Islet precursor cell (in vitro differentiated cells): ENCODE measurements around the gene SIGLEC1.

ENCODE experiments used
- DNase-seq: peaks from one replicate; pipeline ENCODE4 v3.0.0-alpha.2; 2018

Gene SIGLEC1

GRCh38 chr20:3744037-3744436 is 31.6 kb upstream of the SIGLEC1 start:
- no peak for DNase-seq

GRCh38 chr20:3743251-3743650 is 30.9 kb upstream of the SIGLEC1 start:
- DNase-seq, result no peak

- no peak for DNase-seq
Observed at GRCh38 chr20:3741836-3742458, 29.5 kb upstream of the SIGLEC1 start.

- DNase-seq, result no peak
Observed at GRCh38 chr20:3740615-3741301, 28.4 kb upstream of the SIGLEC1 start.

- no peak for DNase-seq
Observed at GRCh38 chr20:3739926-3740451, 27.6 kb upstream of the SIGLEC1 start.

- DNase-seq, result no peak
Observed at GRCh38 chr20:3739054-3739925, 26.9 kb upstream of the SIGLEC1 start.

- DNase-seq, result no peak
Observed at GRCh38 chr20:3738111-3739053, 26.0 kb upstream of the SIGLEC1 start.

GRCh38 chr20:3735768-3736167 is 23.4 kb upstream of the SIGLEC1 start:
- DNase-seq, result no peak

GRCh38 chr20:3734111-3734843 is 21.9 kb upstream of the SIGLEC1 start:
- no peak for DNase-seq

GRCh38 chr20:3733119-3733995 is 21.0 kb upstream of the SIGLEC1 start:
- no peak for DNase-seq

GRCh38 chr20:3732327-3733118 is 20.1 kb upstream of the SIGLEC1 start, which contains the start of gene HSPA12B:
Gene HSPA12B (plus strand): TSS chr20:3732685. CDS start chr20:3738675, 5,990 bp downstream.
- no peak for DNase-seq

- no peak for DNase-seq
Observed at GRCh38 chr20:3731944-3732326, 19.5 kb upstream of the SIGLEC1 start.

GRCh38 chr20:3730803-3731672 is 18.6 kb upstream of the SIGLEC1 start:
- no peak for DNase-seq

- no peak for DNase-seq
Observed at GRCh38 chr20:3729811-3730540, 17.6 kb upstream of the SIGLEC1 start.

- DNase-seq, result no peak
Observed at GRCh38 chr20:3729378-3729777, 17.0 kb upstream of the SIGLEC1 start.

GRCh38 chr20:3728876-3729275 is 16.5 kb upstream of the SIGLEC1 start:
- DNase-seq, result no peak

- DNase-seq, result no peak
Observed at GRCh38 chr20:3728354-3728753, 16.0 kb upstream of the SIGLEC1 start.
